A673 (cell line): Measurements from ENCODE around the gene EXOC6. TPM values are rescaled to one million over a fixed set of nuclear protein-coding genes. Genes with fewer than 3 reads are reported as not detected.
A peak's percentile ranks its signal among the peaks of the same experiment; 100 is the strongest.

ENCODE experiments used
- BruUV-seq: library from RNA; stranded (reverse); fragments of 400-500 nt; replicated peaks from 2 replicates; lab custom pipeline; 2021; lab: Mats Ljungman, UMichigan
- CTCF ChIA-PET: fragments of 300-600 bp; sonication (Branson Sonifier 250); formaldehyde crosslinking; loops from one replicate; lab custom pipeline; 2022; ENCODE audit warnings: antibody characterized with exemption; lab: Charles Lee
- POLR2A ChIA-PET: fragments of 300-600 bp; sonication (Branson Sonifier 250); formaldehyde crosslinking; loops from one replicate; lab custom pipeline; 2022; ENCODE audit warnings: antibody characterized with exemption; ENCODE audit not compliant: low non-redundant PET; lab: Charles Lee
- DNase-seq: peaks from one replicate; pipeline ENCODE4 v3.0.0-alpha.2; 2015; ENCODE audit warnings: low spot score
- H3K27ac ChIP-seq: fragments of 200-600 bp; sonication (generic); 2 replicates; pipeline ENCODE4 v1.5.1; 2016; ENCODE audit warnings: mixed run types, low read depth, mild to moderate bottlenecking, mixed read lengths, antibody characterized with exemption, low read length; ENCODE audit not compliant: poor library complexity, severe bottlenecking
- H3K27me3 ChIP-seq: fragments of 200-600 bp; sonication (generic); replicated peaks from 2 replicates; pipeline ENCODE4 v1.6.1; 2017; ENCODE audit warnings: mixed run types, low read depth, mild to moderate bottlenecking, mixed read lengths, antibody characterized with exemption, low read length; ENCODE audit not compliant: insufficient read depth, poor library complexity
- H3K36me3 ChIP-seq: fragments of 200-600 bp; sonication (generic); 2 replicates; pipeline ENCODE4 v1.6.1; 2016; ENCODE audit warnings: mixed run types, mild to moderate bottlenecking, mixed read lengths, antibody characterized with exemption, low read length; ENCODE audit not compliant: insufficient read depth, poor library complexity, severe bottlenecking
- H3K4me1 ChIP-seq: fragments of 200-600 bp; sonication (generic); 2 replicates; pipeline ENCODE4 v1.6.1; 2017; ENCODE audit warnings: mixed run types, mild to moderate bottlenecking, mixed read lengths, antibody characterized with exemption, low read length; ENCODE audit not compliant: insufficient read depth, poor library complexity, severe bottlenecking
- H3K4me3 ChIP-seq: fragments of 200-600 bp; sonication (generic); 2 replicates; pipeline ENCODE4 v1.5.1; 2016; ENCODE audit warnings: low read depth, mixed run types, mild to moderate bottlenecking, mixed read lengths, low read length; ENCODE audit not compliant: poor library complexity, severe bottlenecking
- H3K9me3 ChIP-seq: fragments of 200-600 bp; sonication (generic); 2 replicates; pipeline ENCODE4 v1.6.1; 2016; ENCODE audit warnings: mixed run types, low read depth, mild to moderate bottlenecking, mixed read lengths, antibody characterized with exemption, low read length; ENCODE audit not compliant: poor library complexity, severe bottlenecking
- EZH2 ChIP-seq: fragments of 200-600 bp; sonication (generic); IDR thresholded peaks from 2 replicates; pipeline ENCODE4 v1.6.1; 2017; ENCODE audit warnings: borderline replicate concordance, low read depth, mild to moderate bottlenecking, mixed read lengths, antibody characterized with exemption, low read length; ENCODE audit not compliant: poor library complexity, severe bottlenecking
- intact Hi-C: fragments of 100-400 bp; cut with micrococcal nuclease; formaldehyde crosslinking; loops from one replicate; pipeline ENCODE4 v1.10.0; 2022; ENCODE audit not compliant: unreplicated experiment
- total RNA-seq: library from RNA; stranded (reverse); gene quantifications from 2 replicates; pipeline ENCODE4 v1.2.3, GENCODE V29; 2021
- TF ChIP-seq, protein P1 (sequence below): fragments of 300-800, 200-600 bp; sonication (generic); conservative IDR thresholded peaks from 2 replicates; pipeline ENCODE4 v1.5.1; 2017; ENCODE audit warnings: low read depth, mild to moderate bottlenecking, antibody characterized with exemption, low read length, moderate library complexity, mixed read lengths

Gene EXOC6
- total RNA-seq, 1 experiment from 2014 or later, result 35.0 TPM

DNA sequence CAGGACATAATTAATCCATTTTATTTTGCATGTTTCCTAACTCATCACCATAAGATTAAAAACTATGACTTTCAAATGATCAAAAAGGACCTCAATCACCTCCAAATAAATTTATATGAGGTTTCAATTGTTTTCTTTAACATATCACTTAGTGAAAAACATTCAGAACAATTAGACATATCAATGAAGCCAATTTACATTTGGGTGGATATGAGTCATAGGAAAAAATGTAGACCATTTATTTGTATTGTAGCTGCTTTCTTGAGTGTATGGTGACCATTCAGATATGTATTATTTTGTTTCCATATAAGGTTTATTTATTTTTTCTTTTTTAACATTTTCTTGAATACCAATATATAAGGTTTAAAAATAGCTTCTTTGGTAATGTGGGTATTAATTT, 13.3 kb upstream of the EXOC6 start:
- TF ChIP-seq, protein P1, sequence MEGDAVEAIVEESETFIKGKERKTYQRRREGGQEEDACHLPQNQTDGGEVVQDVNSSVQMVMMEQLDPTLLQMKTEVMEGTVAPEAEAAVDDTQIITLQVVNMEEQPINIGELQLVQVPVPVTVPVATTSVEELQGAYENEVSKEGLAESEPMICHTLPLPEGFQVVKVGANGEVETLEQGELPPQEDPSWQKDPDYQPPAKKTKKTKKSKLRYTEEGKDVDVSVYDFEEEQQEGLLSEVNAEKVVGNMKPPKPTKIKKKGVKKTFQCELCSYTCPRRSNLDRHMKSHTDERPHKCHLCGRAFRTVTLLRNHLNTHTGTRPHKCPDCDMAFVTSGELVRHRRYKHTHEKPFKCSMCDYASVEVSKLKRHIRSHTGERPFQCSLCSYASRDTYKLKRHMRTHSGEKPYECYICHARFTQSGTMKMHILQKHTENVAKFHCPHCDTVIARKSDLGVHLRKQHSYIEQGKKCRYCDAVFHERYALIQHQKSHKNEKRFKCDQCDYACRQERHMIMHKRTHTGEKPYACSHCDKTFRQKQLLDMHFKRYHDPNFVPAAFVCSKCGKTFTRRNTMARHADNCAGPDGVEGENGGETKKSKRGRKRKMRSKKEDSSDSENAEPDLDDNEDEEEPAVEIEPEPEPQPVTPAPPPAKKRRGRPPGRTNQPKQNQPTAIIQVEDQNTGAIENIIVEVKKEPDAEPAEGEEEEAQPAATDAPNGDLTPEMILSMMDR, result no peak
- no peak for TF ChIP-seq EZH2
- Histone ChIP-seq H3K9me3 (no peaks in the 10 kb centered on the region), H3K4me3 (no peak overlapping the region), H3K36me3 (no peaks in the 10 kb centered on the region), H3K27ac (no peak overlapping the region), H3K4me1 (peaks cover 36% of the 10 kb centered on the region), H3K27me3 (no peaks in the 10 kb centered on the region)
- BruUV-seq, result no TSS peak
- intact Hi-C loops, result no loop called here
- POLR2A ChIA-PET, result no interaction called here
- DNase-seq, result no peak
- CTCF ChIA-PET, result no interaction called here

DNA sequence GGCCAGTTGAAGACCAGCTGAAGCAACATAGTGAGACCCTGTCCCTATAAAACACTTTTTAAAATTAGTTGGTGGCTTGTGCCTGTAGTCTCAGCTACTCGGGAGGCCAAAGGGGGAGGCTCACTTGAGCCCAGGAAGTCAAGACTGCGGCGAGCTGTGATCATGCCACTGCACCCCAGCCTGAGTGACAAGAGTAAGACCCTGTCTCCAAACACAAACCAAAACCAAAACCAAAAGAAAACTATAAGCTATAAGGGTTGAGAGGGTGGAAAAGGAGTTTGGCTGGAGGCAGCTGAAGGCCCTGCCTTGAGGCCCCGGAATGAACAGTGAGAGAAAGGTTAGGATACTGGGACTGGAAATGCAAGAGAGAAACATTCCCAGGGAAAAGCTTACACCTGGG, 10.9 kb upstream of the EXOC6 start:
- BruUV-seq, result no TSS peak
- ChIA-PET CTCF (interaction anchor here (0.6 to 1.0 kb wide), 2 partner anchors 14 to 43 kb away, joined by 4 to 6 read pairs; no protein-coding TSS in a partner anchor), POLR2A (no interaction called here)
- Histone ChIP-seq H3K27me3 (no peaks in the 10 kb centered on the region), H3K9me3 (no peaks in the 10 kb centered on the region), H3K36me3 (no peaks in the 10 kb centered on the region), H3K4me3 (no peak overlapping the region), H3K4me1 (peaks cover 19% of the 10 kb centered on the region), H3K27ac (no peak overlapping the region)
- intact Hi-C loops, result no loop called here
- TF ChIP-seq, protein P1, result no peak
- DNase-seq, result no peak

DNA sequence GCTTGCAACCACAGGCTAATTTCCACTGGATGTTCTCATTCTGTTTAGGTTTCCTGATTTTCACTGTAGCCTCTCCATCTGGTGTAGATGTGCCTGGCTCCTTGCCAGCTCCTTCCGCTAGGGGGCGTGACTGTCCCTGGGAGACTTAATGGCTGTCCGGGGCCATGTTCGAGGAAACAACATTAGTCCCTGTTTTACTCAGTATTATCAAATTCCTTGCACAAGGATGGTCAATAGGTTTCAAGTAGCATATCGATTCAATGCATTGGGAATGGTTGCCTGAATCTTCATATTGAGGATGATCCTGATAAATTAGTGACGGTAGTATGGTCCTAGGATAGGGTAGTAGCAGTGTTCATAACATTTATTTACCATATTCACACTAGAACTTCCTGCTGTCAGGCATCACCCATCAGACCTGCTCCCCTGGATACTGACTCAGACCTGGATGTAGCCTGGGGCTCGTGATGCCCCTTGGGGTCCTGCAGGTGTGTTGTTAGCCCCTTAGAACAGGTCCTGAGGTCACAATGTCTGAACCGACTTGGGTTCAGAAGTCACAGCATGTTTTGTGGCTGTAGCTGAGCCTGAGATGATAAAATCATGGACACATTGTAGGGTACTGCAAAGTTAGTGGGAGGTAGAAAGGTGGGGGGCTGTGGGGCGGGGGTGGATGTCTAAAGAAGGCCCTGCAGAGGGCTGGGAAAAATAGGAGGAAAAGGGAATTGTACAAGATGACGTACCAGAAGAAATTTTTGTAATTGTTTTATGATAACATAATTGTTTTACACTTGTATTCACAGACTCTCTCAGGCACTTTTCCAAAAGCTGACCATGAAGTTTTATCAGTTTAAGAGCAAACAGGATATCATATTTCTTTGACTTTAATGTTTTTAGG, 8.9 kb upstream of the EXOC6 start:
- H3K4me3 ChIP-seq, result no peak overlapping the region
- H3K9me3 ChIP-seq, result no peaks in the 10 kb centered on the region
- BruUV-seq, result no TSS peak
- CTCF ChIA-PET, result interaction anchor here (0.5 to 1.2 kb wide), 4 partner anchors 8 to 565 kb away, joined by 3 to 4 read pairs (median 3); partner anchors contain the start of gene EXOC6
- H3K27me3 ChIP-seq, result no peaks in the 10 kb centered on the region
- TF ChIP-seq, protein P1, result peak; percentile 70
- TF ChIP-seq EZH2, result no peak
- no peak overlapping the region for H3K27ac ChIP-seq
- POLR2A ChIA-PET, result no interaction called here
- peaks cover 8% of the 10 kb centered on the region for H3K4me1 ChIP-seq
- no peaks in the 10 kb centered on the region for H3K36me3 ChIP-seq
- intact Hi-C loops, result loop anchor here (10.0 kb wide), 1 partner anchor 245 kb away; the partner anchor contains the start of gene KIF11
- DNase-seq, result peak; percentile 86
